Neuronal stem cell (in vitro differentiated cells): Measurements from ENCODE around the gene FAM118A.

Experiments
- DNase-seq: peaks from one replicate; pipeline ENCODE4 v3.0.0-alpha.2; 2013; ENCODE audit warnings: low spot score
- H2AFZ ChIP-seq: one replicate; pipeline ENCODE4 v1.6.1; 2013; ENCODE audit warnings: mild to moderate bottlenecking, low read length, inconsistent platforms
- H2AK5ac ChIP-seq: 2 replicates; pipeline ENCODE4 v1.6.1; 2013; ENCODE audit warnings: low read depth, mild to moderate bottlenecking, inconsistent platforms, low read length, moderate library complexity, mixed read lengths
- H2BK120ac ChIP-seq: 2 replicates; pipeline ENCODE4 v1.6.1; 2013; ENCODE audit warnings: low read depth, mild to moderate bottlenecking, inconsistent platforms, low read length, moderate library complexity, mixed read lengths
- H2BK12ac ChIP-seq: one replicate; pipeline ENCODE4 v1.6.1; 2013; ENCODE audit warnings: low read length, inconsistent platforms
- H2BK15ac ChIP-seq: 2 replicates; pipeline ENCODE4 v1.6.1; 2013; ENCODE audit warnings: mild to moderate bottlenecking, low read length, inconsistent platforms, mixed read lengths
- H2BK5ac ChIP-seq: one replicate; pipeline ENCODE4 v1.6.1; 2013; ENCODE audit warnings: inconsistent platforms, mild to moderate bottlenecking, low read length, moderate library complexity
- H3K14ac ChIP-seq: one replicate; pipeline ENCODE4 v1.6.1; 2013; ENCODE audit warnings: low read length, inconsistent platforms
- H3K18ac ChIP-seq: 2 replicates; pipeline ENCODE4 v1.6.1; 2013; ENCODE audit warnings: low read length, inconsistent platforms
- H3K23ac ChIP-seq: 2 replicates; pipeline ENCODE4 v1.6.1; 2013; ENCODE audit warnings: low read depth, mild to moderate bottlenecking, mixed read lengths, low read length, inconsistent platforms; ENCODE audit not compliant: poor library complexity
- H3K27ac ChIP-seq: replicated peaks from 3 replicates; pipeline ENCODE4 v1.5.1; 2013; ENCODE audit warnings: low read length, inconsistent platforms
- H3K27me3 ChIP-seq, 3 experiments: 2 replicates each; pipeline ENCODE4 v1.6.1; 2013; ENCODE audit warnings: low read length in 3 of 3, mild to moderate bottlenecking in 2 of 3, inconsistent platforms in 1 of 3, low read depth in 1 of 3, mixed read lengths in 1 of 3, moderate library complexity in 1 of 3; ENCODE audit not compliant: control insufficient read depth in 3 of 3, insufficient read depth in 3 of 3
- H3K36me3 ChIP-seq, 2 donors: replicated peaks in 1 of 2; 2 replicates each; pipeline ENCODE4 v1.6.1; 2013; ENCODE audit warnings: low read length in 2 of 2; ENCODE audit not compliant: control insufficient read depth in 2 of 2, insufficient read depth in 2 of 2
- H3K4ac ChIP-seq: 2 replicates; pipeline ENCODE4 v1.6.1; 2013; ENCODE audit warnings: inconsistent platforms, mild to moderate bottlenecking, low read length, moderate library complexity
- H3K4me1 ChIP-seq, 2 donors: 1 replicate in 1 of 2; 2 replicates in 1 of 2; pipeline ENCODE4 v1.6.1; 2013; ENCODE audit warnings: low read length in 2 of 2, low read depth in 1 of 2; ENCODE audit not compliant: control insufficient read depth in 2 of 2, insufficient read depth in 1 of 2
- H3K4me2 ChIP-seq: one replicate; pipeline ENCODE4 v1.6.1; 2013; ENCODE audit warnings: mild to moderate bottlenecking, low read length, inconsistent platforms; ENCODE audit not compliant: insufficient read depth, poor library complexity, severe bottlenecking
- H3K4me3 ChIP-seq, 2 donors: 2 replicates each; pipeline ENCODE4 v1.5.1; 2013; ENCODE audit warnings: low read length in 2 of 2, mild to moderate bottlenecking in 2 of 2, inconsistent platforms in 1 of 2, moderate library complexity in 1 of 2
- H3K79me1 ChIP-seq: one replicate; pipeline ENCODE4 v1.6.1; 2013; ENCODE audit warnings: low read depth, mild to moderate bottlenecking, inconsistent platforms, low read length, moderate library complexity
- H3K9ac ChIP-seq: one replicate; pipeline ENCODE4 v1.6.1; 2013; ENCODE audit warnings: mild to moderate bottlenecking, low read depth, low read length, inconsistent platforms; ENCODE audit not compliant: poor library complexity
- H3K9me3 ChIP-seq, 2 donors: replicated peaks in 1 of 2; 2 replicates each; pipeline versions ENCODE3 to v1.6.1; 2013; ENCODE audit warnings: low read length in 2 of 2, mild to moderate bottlenecking in 2 of 2, inconsistent platforms in 1 of 2, low read depth in 1 of 2, mixed read lengths in 1 of 2, moderate library complexity in 1 of 2; ENCODE audit not compliant: control insufficient read depth in 2 of 2, insufficient read depth in 1 of 2
- H4K8ac ChIP-seq: one replicate; pipeline ENCODE4 v1.6.1; 2013; ENCODE audit warnings: low read depth, mild to moderate bottlenecking, inconsistent platforms, low read length, moderate library complexity
- H4K91ac ChIP-seq: one replicate; pipeline ENCODE4 v1.6.1; 2013; ENCODE audit warnings: low read length, low read depth, mild to moderate bottlenecking, inconsistent platforms; ENCODE audit not compliant: poor library complexity
- WGBS, 2 donors: extraction: QIAGEN DNeasy Blood & Tissue Kit; methylation state at CpG; one replicate each; pipeline ENCODE4 v1.1.7; 2013; ENCODE audit warnings: missing lambda C conversion rate in 2 of 2, mixed read lengths in 1 of 2; ENCODE audit not compliant: insufficient read length in 2 of 2, insufficient replicate concordance in 1 of 2; ENCODE audit errors: extremely low coverage in 2 of 2; 5-methylcytosine and 5-hydroxymethylcytosine counted together

FAM118A gene

GRCh38 chr22:45308957-45309421 lies 745 bp upstream of the FAM118A start:
- H4K8ac ChIP-seq = no peak overlapping the region
- no peak for DNase-seq
- H4K91ac ChIP-seq = no peak overlapping the region
- H3K18ac ChIP-seq = peak overlapping the region; percentile 91
- no peak overlapping the region for H2AK5ac ChIP-seq
- H3K9ac ChIP-seq = no peak overlapping the region
- H3K4me3 ChIP-seq = peak overlapping the region; percentile 50 to 77
- H3K9me3 ChIP-seq = no peaks in the 10 kb centered on the region
- peak overlapping the region; percentile 67 for H3K27ac ChIP-seq
- peaks cover 0 to 2% of the 10 kb centered on the region in 2 donors for H3K36me3 ChIP-seq
- peaks cover 4% of the 10 kb centered on the region for H3K79me1 ChIP-seq
- H2BK12ac ChIP-seq = no peak overlapping the region
- H3K4me2 ChIP-seq = peak overlapping the region; percentile 77
- no CpG with 5 or more reads among the region's 25 CpGs for WGBS, 2 donors
- H2AFZ ChIP-seq = peak overlapping the region; percentile 91
- no peak overlapping the region for H3K23ac ChIP-seq
- H3K14ac ChIP-seq = no peak overlapping the region
- peaks cover 17 to 20% of the 10 kb centered on the region in 2 donors for H3K4me1 ChIP-seq
- no peak overlapping the region for H3K4ac ChIP-seq
- H3K27me3 ChIP-seq = peaks cover 0 to 6% (median 0%) of the 10 kb centered on the region in 3 experiments
- H2BK5ac ChIP-seq = no peak overlapping the region
- no peak overlapping the region for H2BK120ac ChIP-seq
- H2BK15ac ChIP-seq = no peak overlapping the region

DNA sequence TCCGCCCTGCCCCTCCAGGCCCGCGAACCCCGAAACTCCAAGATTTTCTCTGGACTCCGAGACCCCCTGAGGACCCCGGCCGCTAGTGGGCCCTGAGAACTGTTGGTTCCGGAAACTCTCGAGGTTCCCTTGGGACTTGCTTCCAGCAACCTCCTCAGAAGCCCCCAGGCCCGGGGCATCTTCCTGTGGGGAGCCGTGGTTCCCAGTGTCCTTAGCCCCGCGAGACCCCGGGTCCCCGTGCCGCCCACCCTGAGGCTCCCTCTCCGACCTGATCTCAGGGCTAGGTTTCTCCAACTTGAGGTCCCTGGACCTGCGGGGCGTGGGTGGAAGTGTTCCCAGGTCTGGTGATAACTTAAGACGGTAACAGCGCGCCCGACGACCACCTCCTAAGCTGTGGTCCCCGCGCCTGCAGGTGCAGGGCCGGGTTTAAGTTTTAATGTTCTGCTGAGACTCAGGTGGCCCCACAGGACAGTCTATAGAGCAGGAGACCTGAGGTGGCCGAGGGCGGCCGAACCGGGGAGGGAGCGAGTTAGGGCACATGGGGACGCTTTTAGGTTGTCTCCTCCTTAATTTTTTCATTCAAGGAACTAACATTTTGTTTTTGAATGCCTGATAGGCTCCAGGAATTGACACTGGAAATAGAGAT lies 720 bp downstream of the FAM118A start:
- peak overlapping the region; percentile 70 to 92 for H3K4me3 ChIP-seq
- H3K4me2 ChIP-seq = peak overlapping the region; percentile 96
- peak overlapping the region; percentile 89 for H3K18ac ChIP-seq
- H2AFZ ChIP-seq = peak overlapping the region; percentile 91
- no peak overlapping the region for H3K27ac ChIP-seq
- H2BK120ac ChIP-seq = peak overlapping the region; percentile 14
- peak overlapping the region; percentile 59 for H2AK5ac ChIP-seq
- peak overlapping the region; percentile 22 for H2BK15ac ChIP-seq
- no peak overlapping the region for H3K4ac ChIP-seq
- H3K27me3 ChIP-seq = peaks cover 0 to 6% (median 0%) of the 10 kb centered on the region in 3 experiments
- no CpG with 5 or more reads among the region's 33 CpGs for WGBS, 2 donors
- peaks cover 0 to 2% of the 10 kb centered on the region in 2 donors for H3K36me3 ChIP-seq
- no peak overlapping the region for H2BK12ac ChIP-seq
- no peak overlapping the region for H4K91ac ChIP-seq
- peaks cover 4% of the 10 kb centered on the region for H3K79me1 ChIP-seq
- no peak overlapping the region for H4K8ac ChIP-seq
- H2BK5ac ChIP-seq = no peak overlapping the region
- H3K9ac ChIP-seq = peak overlapping the region; percentile 79
- H3K14ac ChIP-seq = no peak overlapping the region
- peaks cover 18 to 21% of the 10 kb centered on the region in 2 donors for H3K4me1 ChIP-seq
- DNase-seq = no peak
- peak overlapping the region; percentile 34 for H3K23ac ChIP-seq
- H3K9me3 ChIP-seq = no peaks in the 10 kb centered on the region

GRCh38 chr22:45310977-45311531 lies 1.3 kb downstream of the FAM118A start:
- no peak overlapping the region for H3K9ac ChIP-seq
- peak overlapping the region; percentile 70 to 92 for H3K4me3 ChIP-seq
- H3K4me2 ChIP-seq = peak overlapping the region; percentile 96
- H3K9me3 ChIP-seq = no peaks in the 10 kb centered on the region
- no peak overlapping the region for H2BK120ac ChIP-seq
- H3K27ac ChIP-seq = no peak overlapping the region
- H3K4ac ChIP-seq = no peak overlapping the region
- H2AFZ ChIP-seq = no peak overlapping the region
- H2BK12ac ChIP-seq = no peak overlapping the region
- WGBS, 2 donors = no CpG with 5 or more reads among the region's 14 CpGs
- H2AK5ac ChIP-seq = peak overlapping the region; percentile 59
- H3K79me1 ChIP-seq = peaks cover 4% of the 10 kb centered on the region
- no peak overlapping the region for H4K8ac ChIP-seq
- DNase-seq = no peak
- H3K18ac ChIP-seq = no peak overlapping the region
- no peak overlapping the region for H4K91ac ChIP-seq
- peaks cover 0 to 6% (median 0%) of the 10 kb centered on the region in 3 experiments for H3K27me3 ChIP-seq
- no peak overlapping the region for H2BK15ac ChIP-seq
- peaks cover 0 to 2% of the 10 kb centered on the region in 2 donors for H3K36me3 ChIP-seq
- peaks cover 18 to 21% of the 10 kb centered on the region in 2 donors for H3K4me1 ChIP-seq
- H3K14ac ChIP-seq = no peak overlapping the region
- H3K23ac ChIP-seq = no peak overlapping the region
- no peak overlapping the region for H2BK5ac ChIP-seq

DNA sequence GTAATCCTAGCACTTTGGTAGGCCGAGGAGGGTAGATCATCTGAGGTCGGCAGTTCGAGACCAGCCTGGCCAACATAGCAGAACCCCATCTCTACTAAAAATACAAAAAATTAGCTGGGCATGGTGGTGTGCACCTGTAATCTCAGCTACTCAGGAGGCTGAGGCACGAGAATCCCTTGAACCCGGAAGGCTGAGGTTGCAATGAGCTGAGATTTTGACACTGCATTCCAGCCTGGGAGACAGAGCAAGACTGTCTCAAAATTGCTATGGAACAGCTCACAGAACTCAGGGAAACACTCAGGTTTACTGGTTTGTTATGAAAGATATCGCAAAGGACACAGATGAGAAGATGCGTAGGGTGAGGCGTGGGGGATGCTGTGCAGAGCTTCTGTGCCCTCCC lies 2.7 kb downstream of the FAM118A start:
- no peak overlapping the region for H3K18ac ChIP-seq
- peaks cover 4% of the 10 kb centered on the region for H3K79me1 ChIP-seq
- H3K27me3 ChIP-seq = peaks cover 0 to 6% (median 0%) of the 10 kb centered on the region in 3 experiments
- no peak overlapping the region for H3K4ac ChIP-seq
- H2BK12ac ChIP-seq = no peak overlapping the region
- H3K4me2 ChIP-seq = no peak overlapping the region
- no peak overlapping the region for H2AK5ac ChIP-seq
- no peak overlapping the region for H2BK15ac ChIP-seq
- no peak overlapping the region for H3K27ac ChIP-seq
- no peak overlapping the region for H2AFZ ChIP-seq
- no peak overlapping the region for H4K91ac ChIP-seq
- peaks cover 0 to 2% of the 10 kb centered on the region in 2 donors for H3K36me3 ChIP-seq
- no peak overlapping the region for H4K8ac ChIP-seq
- H2BK5ac ChIP-seq = no peak overlapping the region
- peaks cover 18 to 21% of the 10 kb centered on the region in 2 donors for H3K4me1 ChIP-seq
- no peaks in the 10 kb centered on the region for H3K9me3 ChIP-seq
- H3K4me3 ChIP-seq = no peak overlapping the region
- H2BK120ac ChIP-seq = no peak overlapping the region
- no peak overlapping the region for H3K9ac ChIP-seq
- H3K23ac ChIP-seq = no peak overlapping the region
- WGBS, 2 donors = no CpG with 5 or more reads among the region's 8 CpGs
- H3K14ac ChIP-seq = no peak overlapping the region
- DNase-seq = no peak
